Measurements from ENCODE around the gene DOCK4.

Gene DOCK4

DNA sequence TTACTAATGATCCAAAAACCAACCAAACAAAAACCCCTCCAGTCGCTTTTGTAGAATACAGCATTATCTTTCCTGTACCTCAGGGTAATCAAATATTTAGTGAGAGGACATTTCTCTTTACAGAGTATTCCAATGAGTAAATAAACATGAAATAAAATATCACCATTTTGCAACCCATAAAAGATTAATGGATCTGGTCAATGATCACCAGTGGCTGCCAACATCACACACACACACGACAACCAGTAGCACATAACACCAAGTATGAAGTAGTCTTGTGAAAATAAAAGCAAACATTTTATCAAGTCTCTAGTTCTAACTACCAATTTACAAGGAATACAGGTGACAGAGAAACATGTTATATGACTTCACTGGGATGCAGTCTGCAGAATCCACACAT, 455.3 kb downstream of the DOCK4 start:
- in situ Hi-C loops (cut with HindIII; ENCODE audit: low sequenced_read_pairs) = loop anchor here (5.0 kb wide), 1 partner anchor 641 kb away; no protein-coding TSS in a partner anchor

DNA sequence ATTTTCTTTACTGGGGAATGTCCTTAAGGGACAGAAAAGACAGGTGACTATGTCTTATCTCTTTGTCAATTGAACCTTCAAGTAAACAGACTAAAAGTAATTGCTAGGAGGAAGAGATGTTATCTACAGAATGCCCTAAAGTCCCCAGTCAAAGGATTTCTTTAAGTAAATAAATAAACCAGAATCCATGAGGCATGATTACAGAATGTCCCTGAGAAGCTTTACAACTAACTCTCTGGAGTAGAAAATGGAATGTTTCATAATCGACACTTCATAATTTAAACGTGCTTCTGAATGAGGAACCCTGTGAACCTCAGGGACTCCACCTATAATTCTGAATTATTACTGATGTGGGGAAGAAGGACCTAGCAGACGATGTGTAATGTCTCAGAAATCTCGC, 456.0 kb downstream of the DOCK4 start:
- in situ Hi-C loops (cut with HindIII; ENCODE audit: low sequenced_read_pairs) = loop anchor here (5.0 kb wide), 1 partner anchor 642 kb away; no protein-coding TSS in a partner anchor

DNA sequence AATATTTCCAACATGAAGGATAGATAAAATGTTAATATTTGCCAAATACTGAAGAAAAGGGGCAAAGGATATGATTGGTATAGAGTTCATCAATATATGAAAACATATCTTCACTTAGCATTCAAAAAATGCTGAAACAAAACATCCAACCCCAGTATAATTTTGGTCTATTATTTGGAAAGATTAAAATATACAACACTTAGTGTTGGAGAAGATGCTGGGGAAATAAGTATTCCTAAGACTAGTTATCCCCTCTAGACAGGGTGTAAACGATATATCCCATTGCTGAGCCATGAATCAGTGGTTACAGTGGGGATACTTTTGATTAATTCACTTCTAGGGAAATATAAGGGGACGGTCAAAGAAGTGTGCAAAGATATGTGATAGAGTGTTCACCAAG, 456.6 kb downstream of the DOCK4 start:
- in situ Hi-C loops (cut with HindIII; ENCODE audit: low sequenced_read_pairs) = loop anchor here (5.0 kb wide), 1 partner anchor 643 kb away; no protein-coding TSS in a partner anchor

DNA sequence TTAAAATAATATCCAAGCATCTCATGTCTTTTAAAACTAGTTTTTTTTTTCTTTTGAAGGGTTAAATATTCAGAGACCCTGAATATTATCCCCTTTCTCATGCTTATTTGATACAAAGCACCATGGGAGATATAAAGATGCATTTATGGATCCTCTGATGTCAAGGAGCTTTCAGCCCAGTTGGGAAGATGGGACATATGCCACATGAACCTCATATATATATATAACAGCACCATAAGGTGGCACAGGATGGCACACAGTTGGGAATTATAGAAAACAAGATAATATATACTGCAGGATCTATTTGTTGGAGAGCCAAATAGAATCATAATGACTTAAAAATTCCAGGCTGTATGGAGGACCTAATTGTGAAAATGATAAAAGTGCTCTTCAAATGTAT, 458.5 kb downstream of the DOCK4 start:
- in situ Hi-C loops (cut with HindIII; ENCODE audit: low sequenced_read_pairs) = no loop called here

DNA sequence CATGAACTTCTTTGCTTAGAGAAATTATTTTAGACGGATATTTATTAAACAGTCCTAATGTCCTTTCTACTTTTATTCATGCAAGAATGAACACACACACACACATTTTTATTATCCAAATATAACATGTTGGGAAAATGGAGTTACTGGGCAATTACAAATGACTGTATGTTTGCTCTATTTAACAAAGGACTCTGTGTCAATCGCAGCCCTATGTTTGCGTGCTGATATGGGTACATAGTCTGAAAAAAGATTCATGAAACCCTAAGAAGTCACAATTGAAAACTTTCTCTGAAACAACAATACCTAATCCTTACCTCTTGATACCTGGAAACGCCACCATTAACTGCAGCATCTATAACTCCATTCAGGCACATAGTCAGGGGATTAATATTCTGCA, 459.2 kb downstream of the DOCK4 start:
- in situ Hi-C loops (cut with HindIII; ENCODE audit: low sequenced_read_pairs) = no loop called here

DNA sequence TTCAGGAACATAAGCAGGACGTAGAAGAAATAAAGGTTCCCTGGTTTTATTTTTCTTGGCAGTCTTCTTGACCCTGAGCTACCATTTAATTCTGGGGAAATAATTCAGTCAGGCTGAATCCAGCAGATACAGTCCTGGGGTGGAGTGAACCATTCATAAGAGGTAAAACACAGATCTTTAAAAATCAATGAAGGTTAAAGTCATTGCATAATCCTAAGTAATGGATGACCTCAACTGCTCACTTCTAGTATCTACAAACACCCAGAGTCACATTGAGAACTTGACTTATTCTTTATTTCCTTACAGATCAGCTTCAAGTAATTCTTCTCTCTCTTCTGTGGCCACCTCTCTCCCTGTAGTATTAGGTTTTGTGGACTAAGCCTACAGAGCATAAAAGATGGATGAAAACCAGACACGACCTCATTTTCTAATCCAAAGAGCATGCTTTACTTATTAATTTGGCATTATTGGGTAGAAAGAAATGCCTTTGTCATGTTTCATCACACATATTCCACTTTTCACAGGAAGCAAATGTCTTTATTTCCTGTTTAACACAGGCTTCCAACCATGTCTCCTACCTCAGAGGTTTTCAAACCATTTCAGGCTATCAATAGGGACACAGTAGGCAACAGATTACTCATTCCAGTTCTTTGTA, 461.6 kb downstream of the DOCK4 start:
- in situ Hi-C loops (cut with HindIII; ENCODE audit: low sequenced_read_pairs) = no loop called here

DNA sequence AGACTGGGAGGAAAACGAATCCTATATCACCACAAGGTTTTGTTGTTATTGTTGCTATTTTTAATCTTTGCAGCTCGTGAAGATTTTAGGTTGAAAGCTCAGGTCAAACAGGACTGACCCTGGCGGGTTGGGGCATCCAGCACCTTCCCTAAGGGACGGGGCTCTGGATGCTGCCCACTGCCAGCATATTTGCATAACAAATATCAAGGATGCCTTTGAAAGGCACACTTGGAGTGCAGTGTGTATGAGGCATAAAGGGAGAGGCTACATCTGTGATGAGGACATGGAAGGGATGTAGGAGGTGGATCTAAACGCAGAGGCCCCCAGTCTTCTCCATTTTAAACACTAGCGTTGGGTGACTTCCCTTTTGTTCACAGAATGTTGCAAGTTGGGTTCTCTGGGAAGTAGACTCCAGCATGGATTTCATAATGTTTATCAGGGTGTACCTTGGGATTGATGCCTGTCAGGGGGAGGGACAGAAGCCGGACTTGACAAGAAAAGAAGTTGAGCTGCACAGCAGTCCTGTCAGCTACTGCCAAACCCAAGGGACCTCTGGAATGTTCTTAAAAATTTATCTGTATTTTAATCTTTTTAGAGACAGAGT, 462.9 kb downstream of the DOCK4 start:
- in situ Hi-C loops (cut with HindIII; ENCODE audit: low sequenced_read_pairs) = no loop called here

DNA sequence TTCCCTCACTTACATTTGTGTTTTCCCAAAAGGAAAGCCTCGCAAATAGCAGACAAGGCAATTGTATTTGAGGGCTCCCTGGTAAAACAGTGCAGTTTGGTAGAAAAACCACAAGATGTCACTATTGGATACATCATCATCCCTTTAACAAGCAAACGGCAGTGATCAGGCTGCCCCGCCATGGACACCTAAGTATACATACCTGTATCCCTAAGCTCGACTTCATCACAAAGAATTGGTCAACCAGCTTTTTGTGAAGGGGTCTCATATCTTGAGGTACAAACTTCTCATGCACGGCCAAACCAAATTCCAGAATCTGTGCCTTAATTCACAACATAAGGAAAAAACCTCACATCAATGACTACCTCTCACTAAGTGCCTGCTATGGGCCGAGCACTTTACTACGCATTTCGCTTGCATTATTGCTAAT, 464.4 kb downstream of the DOCK4 start:
- in situ Hi-C loops (cut with HindIII; ENCODE audit: low sequenced_read_pairs) = no loop called here

DNA sequence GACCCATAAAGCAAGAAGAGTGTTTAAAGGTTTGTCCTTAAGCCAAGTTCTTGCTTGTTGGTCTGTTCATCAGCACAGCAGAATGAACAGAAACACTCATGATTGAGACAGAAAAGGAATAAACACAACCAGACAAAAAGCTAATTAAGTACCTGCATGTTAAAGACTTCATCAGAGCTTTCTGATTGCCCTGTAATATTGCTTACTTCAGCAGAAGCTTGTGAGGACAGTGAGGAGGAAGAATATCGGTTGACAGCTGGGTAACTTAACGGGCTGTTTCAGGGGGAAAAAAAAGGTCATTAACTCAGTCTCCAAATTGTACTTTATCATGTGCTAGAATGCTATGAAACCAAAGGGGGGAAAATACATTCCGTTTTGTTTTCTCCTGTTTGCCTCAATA, 465.3 kb downstream of the DOCK4 start:
- in situ Hi-C loops (cut with HindIII; ENCODE audit: low sequenced_read_pairs) = no loop called here

DNA sequence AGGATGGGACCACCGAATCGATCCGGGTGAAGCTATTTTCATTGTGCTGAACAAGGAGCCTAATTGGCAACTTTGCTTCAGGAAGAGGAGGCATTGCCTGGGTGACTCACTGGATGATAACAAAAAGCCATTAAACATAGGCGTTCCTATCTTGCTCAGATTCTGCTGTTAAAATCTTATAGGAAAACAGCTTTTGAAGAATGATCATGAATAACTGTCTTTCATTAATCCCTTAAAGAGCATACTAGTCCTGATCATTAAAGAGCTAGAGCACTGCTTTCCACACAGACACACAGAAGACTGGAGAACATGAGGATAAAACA, 469.7 kb downstream of the DOCK4 start:
- in situ Hi-C loops (cut with HindIII; ENCODE audit: low sequenced_read_pairs) = no loop called here

DNA sequence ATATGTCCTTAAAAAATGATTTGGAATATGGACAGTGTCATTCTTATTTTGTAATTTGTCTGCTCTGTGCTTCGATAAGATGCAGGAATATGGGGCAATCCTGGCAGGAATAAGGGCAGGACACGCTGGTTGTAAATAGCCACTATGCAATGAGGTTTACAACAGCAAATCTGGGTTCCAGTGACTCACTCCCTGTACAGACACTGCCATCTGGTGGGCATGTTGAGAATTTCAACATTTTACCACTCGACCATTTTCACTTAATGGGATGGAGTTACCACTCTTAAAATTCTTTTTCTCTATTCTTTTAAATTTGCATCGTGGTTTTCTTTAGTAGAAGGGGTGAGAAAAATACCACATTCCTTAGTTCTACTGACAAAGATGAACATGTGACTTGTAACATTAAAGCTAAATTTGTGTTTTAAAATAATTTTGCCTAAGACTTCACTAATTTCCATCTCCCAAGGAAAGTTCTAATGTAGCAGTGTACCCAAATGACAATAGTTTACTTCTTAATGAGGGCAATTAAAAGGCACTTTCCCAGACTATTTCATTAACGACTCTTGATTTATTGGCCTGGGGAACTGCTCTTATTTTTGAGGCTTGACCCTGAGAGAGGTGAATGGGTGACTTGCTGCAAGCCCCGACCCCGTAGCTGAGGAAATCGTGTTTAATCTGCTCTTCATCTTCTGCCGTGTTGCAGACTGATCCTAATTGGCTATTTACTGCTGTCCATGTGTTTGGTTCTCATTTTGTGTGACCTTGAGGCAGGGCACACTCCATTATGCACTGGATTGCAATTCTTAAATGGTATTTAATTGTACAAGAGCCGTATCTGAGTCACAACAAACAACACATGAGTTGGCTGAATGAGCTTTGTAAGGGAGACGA, 470.3 kb downstream of the DOCK4 start:
- in situ Hi-C loops (cut with HindIII; ENCODE audit: low sequenced_read_pairs) = no loop called here

DNA sequence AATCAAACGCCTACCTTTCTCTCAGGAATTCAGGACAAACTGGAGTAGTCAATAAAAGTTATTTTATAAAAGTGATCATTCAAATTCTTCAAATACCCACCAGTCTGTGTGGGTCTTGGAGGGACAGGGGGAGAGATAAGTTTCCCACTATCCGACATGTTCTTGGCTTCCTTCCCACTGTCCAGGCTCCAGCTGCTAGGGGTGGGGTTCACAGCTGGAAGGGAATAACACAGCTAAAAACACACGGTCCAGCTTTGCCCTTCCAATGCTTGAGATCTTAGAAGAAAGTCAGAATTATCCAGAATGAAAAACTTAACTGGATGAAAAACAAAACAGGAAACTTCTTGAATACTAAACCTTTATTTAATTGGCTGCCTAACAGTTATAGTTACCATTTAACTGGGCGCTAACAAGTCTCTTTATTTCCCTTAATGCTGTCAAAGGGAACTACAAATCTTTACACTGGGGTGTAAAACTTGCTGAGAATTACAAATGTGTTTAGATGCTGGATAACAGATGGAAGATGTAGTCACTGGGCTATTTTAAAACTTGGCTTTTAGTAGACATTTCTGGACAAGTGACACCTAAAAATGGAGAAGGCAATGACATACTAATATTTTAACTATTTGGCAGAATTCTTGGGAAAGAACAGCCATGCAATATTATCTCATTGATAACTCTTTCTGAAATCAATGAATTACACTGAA, 471.1 kb downstream of the DOCK4 start:
- in situ Hi-C loops (cut with HindIII; ENCODE audit: low sequenced_read_pairs) = no loop called here

DNA sequence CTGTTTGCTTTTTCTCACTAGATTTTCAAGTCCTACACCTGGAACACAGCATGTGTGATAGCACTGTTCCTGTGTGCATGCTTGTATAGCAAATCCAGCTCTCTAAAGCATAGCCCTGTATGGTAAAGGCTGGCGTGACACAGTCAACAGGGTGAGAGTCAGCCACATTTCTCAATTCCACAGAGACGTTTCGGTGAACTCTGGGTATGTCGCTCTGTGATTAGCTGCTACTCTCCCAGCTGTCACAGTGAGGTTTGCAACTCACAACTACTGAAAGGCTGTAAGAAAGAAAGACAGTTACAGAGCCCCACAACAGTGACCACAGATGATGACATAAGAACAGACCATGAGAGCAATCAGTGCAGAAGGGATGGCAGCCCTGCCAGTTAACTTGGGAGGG, 473.3 kb downstream of the DOCK4 start:
- in situ Hi-C loops (cut with HindIII; ENCODE audit: low sequenced_read_pairs) = no loop called here

DNA sequence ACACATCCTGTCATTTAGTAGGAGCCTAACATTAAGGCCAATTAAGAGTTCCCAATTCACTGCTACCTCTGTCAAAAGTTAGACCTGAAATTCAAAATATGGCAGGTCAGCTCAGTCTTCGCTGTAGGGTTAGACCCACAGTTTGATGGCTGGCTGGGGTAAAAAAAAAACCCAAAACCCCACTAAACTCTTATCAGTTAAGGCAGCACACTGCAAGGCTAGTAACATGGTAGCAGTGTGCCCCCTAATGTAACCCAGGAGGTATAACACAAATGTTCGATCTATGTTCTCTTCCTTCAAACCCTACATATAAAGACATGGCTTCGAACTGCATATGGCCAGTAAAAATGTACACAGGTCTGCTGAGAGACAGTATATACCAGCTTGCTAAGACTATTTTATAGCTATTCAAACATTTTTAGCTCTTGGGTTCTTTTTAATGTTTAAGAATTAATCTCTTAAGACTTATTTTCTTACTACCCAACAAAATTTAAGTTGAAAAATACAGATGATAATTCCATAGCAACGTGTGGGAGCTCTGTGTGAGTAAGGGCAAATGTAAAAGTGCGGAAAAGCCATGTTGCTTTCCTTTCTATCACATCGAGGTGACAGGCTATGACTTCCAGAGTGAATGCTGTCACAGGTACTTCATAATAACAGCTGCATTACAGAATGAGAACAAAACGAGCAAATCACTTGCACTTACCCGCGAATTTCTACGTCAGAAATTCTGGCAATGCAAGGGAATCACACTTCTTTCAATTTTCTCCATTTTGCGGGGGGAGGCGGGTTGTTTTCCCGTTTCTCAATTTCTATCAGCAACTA, 475.5 kb downstream of the DOCK4 start:
- in situ Hi-C loops (cut with HindIII; ENCODE audit: low sequenced_read_pairs) = no loop called here

DNA sequence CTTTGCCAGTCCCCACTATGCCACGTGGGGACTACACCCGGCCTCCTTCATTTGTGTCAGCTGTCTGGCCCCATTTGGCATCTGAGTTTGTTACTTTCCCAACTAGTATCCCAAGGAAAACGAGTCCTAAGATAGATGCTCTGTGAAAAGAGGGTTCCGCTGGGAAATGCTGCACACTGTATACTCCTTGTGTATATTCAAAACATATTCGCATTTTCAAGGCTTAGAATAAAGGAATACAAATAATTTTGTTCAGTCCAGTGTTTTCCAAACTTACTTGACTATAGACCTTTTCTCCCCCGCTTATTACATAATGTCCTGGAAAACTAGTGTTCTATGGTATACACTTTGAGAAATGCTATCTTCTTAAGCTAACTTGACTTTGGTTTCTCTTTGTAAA, 476.1 kb downstream of the DOCK4 start:
- in situ Hi-C loops (cut with HindIII; ENCODE audit: low sequenced_read_pairs) = no loop called here

DNA sequence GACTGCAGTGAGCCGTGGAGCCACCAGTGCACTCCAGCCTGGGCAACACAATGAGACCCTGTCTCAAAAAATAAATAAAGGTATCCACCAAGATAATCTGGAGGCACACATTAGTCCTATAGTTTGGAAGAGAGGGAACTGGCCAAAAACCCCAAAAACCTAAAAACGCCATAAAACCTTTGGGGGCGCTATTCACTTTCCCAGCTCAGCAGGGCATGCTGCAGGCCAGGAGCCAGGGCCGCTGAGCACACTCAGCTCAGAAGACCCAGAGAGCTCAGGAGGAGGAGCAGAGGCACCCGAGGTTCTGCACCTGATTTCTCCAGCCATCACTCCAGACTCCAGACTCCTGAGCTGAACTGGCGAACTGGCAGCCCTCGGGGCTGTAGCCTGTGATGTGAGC, 476.7 kb downstream of the DOCK4 start:
- in situ Hi-C loops (cut with HindIII; ENCODE audit: low sequenced_read_pairs) = no loop called here

DNA sequence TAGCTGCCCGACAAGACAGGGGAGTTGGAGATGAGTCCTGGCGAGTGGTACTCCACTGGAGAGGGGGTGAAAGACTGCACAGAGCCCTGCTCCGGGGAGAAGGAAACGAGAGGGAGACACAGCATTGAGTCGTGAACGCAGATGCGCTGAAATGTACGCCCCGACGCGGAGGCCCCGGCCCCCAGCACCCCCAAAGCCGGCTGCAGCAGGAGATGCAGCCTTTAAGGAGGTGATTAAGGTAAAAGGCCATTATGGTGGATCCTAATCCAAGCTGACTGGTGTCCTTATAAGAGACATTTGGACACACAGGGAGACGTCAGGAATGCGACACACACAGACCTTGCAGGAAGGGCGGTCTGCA, 477.6 kb downstream of the DOCK4 start:
- in situ Hi-C loops (cut with HindIII; ENCODE audit: low sequenced_read_pairs) = no loop called here

DNA sequence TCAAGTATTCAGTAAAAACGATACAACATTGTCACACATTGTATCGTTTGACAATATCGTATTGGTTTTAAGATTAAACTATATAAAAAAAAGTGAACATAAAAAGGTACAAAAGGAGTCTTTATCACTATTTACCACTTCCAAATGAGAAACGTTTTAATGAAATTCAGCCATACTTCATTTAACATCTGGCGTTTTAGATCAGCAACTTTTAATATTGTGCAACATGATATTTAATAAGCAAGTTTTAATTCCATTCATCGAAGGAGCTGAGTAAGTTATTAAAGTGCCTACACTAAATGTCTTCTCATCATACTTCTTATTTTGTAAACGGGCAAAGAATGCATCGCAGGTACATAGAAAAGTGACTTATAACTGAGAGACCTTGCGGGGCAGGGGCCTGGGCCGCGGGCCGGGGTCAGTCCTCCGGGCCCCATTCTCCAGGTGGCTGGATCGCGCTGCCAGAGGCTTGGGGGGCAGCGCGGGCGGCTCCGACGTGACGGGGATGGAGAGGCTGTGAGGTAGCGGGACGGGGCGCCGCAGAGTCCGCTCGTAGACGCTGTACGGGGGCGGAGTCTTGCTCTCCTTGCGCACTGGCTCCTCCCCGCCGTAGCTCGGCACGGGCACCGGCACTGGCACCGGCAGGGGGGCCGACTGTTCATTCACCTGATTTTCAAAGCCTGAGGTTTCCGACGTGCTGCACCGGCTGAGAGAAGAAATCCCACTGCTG, 478.1 kb downstream of the DOCK4 start:
- in situ Hi-C loops (cut with HindIII; ENCODE audit: low sequenced_read_pairs) = no loop called here

DNA sequence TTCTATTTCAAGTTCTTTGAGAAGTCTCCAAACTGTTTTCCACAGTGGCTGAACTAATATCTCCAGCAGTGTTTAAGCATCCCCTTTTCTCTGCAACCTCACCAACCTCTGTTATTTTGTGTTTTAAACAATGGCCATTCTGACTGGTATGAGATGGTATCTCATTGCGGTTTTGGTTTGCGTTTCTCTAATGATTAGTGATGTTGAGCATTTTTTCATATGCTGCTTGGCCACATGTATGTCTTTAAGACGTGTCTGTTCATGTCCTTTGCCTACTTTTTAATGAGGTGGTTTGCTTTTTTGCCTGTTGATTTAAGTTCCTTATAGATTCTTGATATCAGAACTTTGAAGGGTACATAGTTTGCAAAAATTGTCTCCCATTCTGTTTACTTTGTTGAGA, 487.3 kb downstream of the DOCK4 start:
- in situ Hi-C loops (cut with HindIII; ENCODE audit: low sequenced_read_pairs) = no loop called here

All from endothelial cell of hepatic sinusoid (primary cell).